Measurements from ENCODE around the gene GPS1.

The GPS1 gene

GRCh38 chr17:82070611-82071010, 18.9 kb downstream of the GPS1 start (continued):
- TF ChIP-seq, protein P1, sequence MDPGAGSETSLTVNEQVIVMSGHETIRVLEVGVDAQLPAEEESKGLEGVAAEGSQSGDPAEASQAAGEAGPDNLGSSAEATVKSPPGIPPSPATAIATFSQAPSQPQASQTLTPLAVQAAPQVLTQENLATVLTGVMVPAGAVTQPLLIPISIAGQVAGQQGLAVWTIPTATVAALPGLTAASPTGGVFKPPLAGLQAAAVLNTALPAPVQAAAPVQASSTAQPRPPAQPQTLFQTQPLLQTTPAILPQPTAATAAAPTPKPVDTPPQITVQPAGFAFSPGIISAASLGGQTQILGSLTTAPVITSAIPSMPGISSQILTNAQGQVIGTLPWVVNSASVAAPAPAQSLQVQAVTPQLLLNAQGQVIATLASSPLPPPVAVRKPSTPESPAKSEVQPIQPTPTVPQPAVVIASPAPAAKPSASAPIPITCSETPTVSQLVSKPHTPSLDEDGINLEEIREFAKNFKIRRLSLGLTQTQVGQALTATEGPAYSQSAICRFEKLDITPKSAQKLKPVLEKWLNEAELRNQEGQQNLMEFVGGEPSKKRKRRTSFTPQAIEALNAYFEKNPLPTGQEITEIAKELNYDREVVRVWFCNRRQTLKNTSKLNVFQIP (CRISPR knock-in tag; IDR thresholded peaks at IDR 0.05; ENCODE audit: borderline replicate concordance, low read depth) = no peak
- TF ChIP-seq SNAI2 (CRISPR knock-in tag; IDR thresholded peaks at IDR 0.05) = no peak
- TF ChIP-seq TSHZ2 (CRISPR knock-in tag; IDR thresholded peaks at IDR 0.05) = no peak
- TF ChIP-seq ARNTL (CRISPR knock-in tag; IDR thresholded peaks at IDR 0.05; ENCODE audit: borderline replicate concordance, low read depth) = no peak
- no peak for TF ChIP-seq TOX (CRISPR knock-in tag; IDR thresholded peaks at IDR 0.05; ENCODE audit: borderline replicate concordance)

DNA sequence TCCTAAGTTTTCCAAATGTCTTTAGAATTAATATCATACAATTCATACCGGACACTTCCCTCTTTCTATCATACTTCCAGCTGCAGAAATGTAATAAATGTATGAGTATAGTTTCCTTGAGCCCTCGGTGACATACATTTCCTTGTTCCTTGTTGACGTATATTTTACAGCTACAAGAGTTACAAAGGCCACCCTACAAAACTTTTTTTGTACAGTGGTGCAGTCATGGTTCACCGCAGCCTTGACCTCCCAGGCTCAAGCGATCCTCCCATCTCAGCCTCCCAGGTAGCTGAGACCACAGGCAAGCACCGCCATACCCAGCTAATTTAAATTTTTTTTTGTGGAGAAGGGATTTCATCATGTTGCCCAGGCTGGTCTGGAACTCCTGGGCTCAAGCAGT, 21.1 kb downstream of the GPS1 start:
- no peak for ATAC-seq
- TF ChIP-seq ARNTL (CRISPR knock-in tag; IDR thresholded peaks at IDR 0.05; ENCODE audit: borderline replicate concordance, low read depth) (no peak), OSR1 (CRISPR knock-in tag; IDR thresholded peaks at IDR 0.05) (no peak), ZC3H10 (CRISPR knock-in tag; IDR thresholded peaks at IDR 0.05) (no peak), ZFP30 (CRISPR knock-in tag; IDR thresholded peaks at IDR 0.05) (no peak), ZNF8 (CRISPR knock-in tag; IDR thresholded peaks at IDR 0.05) (no peak), BACH2 (CRISPR knock-in tag; IDR thresholded peaks at IDR 0.05; ENCODE audit: borderline replicate concordance) (no peak), TSHZ2 (CRISPR knock-in tag; IDR thresholded peaks at IDR 0.05) (no peak), GLIS3 (CRISPR knock-in tag; IDR thresholded peaks at IDR 0.05) (no peak), SNAI2 (CRISPR knock-in tag; IDR thresholded peaks at IDR 0.05) (no peak), ISL1 (CRISPR knock-in tag; IDR thresholded peaks at IDR 0.05) (no peak), TOX (CRISPR knock-in tag; IDR thresholded peaks at IDR 0.05; ENCODE audit: borderline replicate concordance) (no peak), ESRRG (CRISPR knock-in tag; IDR thresholded peaks at IDR 0.05) (no peak), CSRNP3 (CRISPR knock-in tag; IDR thresholded peaks at IDR 0.05) (no peak), ZNF70 (CRISPR knock-in tag; IDR thresholded peaks at IDR 0.05) (no peak), ZFP3 (CRISPR knock-in tag; IDR thresholded peaks at IDR 0.05) (no peak), CREB5 (CRISPR knock-in tag; IDR thresholded peaks at IDR 0.05; ENCODE audit: low read depth) (no peak)
- TF ChIP-seq, protein P2, sequence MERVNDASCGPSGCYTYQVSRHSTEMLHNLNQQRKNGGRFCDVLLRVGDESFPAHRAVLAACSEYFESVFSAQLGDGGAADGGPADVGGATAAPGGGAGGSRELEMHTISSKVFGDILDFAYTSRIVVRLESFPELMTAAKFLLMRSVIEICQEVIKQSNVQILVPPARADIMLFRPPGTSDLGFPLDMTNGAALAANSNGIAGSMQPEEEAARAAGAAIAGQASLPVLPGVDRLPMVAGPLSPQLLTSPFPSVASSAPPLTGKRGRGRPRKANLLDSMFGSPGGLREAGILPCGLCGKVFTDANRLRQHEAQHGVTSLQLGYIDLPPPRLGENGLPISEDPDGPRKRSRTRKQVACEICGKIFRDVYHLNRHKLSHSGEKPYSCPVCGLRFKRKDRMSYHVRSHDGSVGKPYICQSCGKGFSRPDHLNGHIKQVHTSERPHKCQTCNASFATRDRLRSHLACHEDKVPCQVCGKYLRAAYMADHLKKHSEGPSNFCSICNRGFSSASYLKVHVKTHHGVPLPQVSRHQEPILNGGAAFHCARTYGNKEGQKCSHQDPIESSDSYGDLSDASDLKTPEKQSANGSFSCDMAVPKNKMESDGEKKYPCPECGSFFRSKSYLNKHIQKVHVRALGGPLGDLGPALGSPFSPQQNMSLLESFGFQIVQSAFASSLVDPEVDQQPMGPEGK (CRISPR knock-in tag; IDR thresholded peaks at IDR 0.05; ENCODE audit: borderline replicate concordance) = no peak
- TF ChIP-seq, protein P1 (CRISPR knock-in tag; IDR thresholded peaks at IDR 0.05; ENCODE audit: borderline replicate concordance, low read depth) = no peak
